GM19438 (cell line): ENCODE measurements around the gene SHROOM1.

Experiments used
- ATAC-seq: cut with Tn5 transposase; IDR thresholded peaks from one replicate; pipeline ENCODE4 v1.9.1; 2021; ENCODE audit warnings: low read depth; ENCODE audit not compliant: unreplicated experiment

Gene SHROOM1

DNA sequence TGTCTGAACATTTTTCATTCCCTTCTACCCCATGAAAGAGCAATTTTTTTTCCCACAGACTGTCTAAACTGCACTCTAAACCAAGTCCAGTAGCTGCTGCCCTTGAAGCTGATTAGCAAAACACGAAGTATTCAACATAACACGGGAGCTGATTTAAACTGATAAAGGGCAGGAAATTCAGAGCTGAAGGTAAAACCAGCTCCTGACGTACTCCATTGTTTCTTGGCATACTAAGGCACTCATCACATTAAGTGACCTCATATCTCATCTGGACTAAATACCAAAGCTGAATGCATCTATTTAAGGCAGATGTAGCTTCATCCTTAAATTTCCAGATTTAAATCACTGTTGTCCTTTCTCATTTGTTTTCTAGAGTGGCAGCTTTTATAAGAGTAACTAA lies 23.9 kb upstream of the SHROOM1 start:
- no peak for ATAC-seq

GRCh38 chr5:132853790-132854189 lies 23.3 kb upstream of the SHROOM1 start:
- no peak for ATAC-seq

- no peak for ATAC-seq
Measured at GRCh38 chr5:132853323-132853722, 22.9 kb upstream of the SHROOM1 start.

DNA sequence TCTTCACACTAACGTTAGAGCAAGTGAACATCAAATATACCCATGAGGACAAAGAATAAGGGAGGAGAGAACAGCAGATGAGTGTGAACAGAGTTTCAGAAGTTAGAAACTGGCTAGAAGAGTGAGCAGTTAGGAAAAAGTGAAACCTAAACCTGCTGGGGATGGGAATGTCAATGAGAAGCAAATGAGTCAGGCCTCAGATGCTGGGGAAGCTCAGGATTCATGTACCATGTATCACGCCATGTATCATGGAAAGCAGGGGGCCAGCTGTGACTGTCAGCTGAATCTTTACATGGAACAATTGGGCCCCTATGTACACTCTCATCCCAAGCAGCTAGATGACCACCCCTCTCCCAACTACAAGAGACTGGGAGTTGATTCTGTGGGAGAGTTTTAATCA lies 19.6 kb upstream of the SHROOM1 start:
- no peak for ATAC-seq

GRCh38 chr5:132849347-132849746 lies 18.9 kb upstream of the SHROOM1 start:
- ATAC-seq = no peak

DNA sequence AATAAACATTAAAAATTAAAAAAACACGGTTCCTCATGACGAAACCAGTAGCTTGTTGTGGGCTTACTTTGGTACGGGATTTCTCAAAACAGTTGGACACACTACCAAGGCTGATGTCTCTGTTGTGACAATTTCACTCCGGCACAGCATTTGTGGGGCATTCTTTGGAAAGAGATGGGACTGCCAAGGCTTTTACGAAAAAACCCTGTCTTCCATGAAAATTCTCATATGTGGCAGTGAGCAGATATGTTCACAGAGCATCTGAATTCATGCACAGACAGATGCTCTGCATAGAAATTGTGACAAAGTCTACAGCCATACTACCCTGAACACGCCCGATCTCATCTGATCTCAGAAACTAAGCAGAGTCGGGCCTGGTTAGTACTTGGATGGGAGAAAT lies 17.8 kb upstream of the SHROOM1 start:
- ATAC-seq = no peak

GRCh38 chr5:132841305-132841704 lies 10.9 kb upstream of the SHROOM1 start:
- ATAC-seq = no peak

GRCh38 chr5:132840896-132841295 lies 10.4 kb upstream of the SHROOM1 start:
- no peak for ATAC-seq

- ATAC-seq = no peak
Measured at GRCh38 chr5:132840313-132840712, 9.9 kb upstream of the SHROOM1 start.

DNA sequence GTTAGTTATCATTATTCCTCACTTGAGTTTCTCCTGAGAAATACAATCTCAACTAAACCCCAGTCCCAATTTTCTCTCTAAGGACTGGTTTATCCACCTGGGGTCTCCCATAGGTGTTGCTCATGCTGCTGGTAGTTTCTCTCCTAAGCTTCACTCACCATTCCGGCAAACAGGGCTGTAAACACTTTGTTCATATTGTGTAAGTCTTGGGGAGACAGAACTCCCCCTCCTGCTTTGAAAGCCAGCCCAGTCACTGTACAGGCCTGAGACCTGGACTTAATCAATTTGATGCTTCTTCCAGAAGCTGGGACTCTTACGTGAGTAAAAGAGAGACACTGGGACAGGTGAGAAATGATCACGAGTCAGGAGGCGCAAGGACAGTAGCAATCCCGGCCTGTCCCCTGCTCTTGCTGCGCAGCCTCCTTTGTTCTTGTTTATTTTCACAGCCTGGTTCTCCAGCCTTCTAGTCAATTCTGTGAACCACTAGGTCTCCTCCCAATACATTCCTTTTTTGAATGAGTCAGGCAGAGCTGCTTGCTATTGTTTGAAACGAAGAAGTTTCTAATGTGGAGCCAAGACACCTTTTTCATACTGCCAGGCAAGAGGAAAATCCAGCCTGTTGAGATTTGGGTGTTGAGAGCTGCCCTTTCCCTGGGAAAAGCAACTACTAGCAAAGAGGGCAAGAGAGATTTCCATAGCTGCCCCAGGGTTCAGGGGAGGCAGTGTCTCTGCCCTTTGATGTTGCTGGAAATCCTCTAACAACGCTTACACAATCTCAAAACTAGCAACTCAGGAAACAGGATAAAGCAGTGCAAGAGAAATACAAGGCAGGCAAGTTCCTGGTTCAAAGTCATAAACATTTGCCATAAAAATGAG lies 9.2 kb upstream of the SHROOM1 start:
- no peak for ATAC-seq

- ATAC-seq = no peak
Measured at GRCh38 chr5:132838516-132839282, 8.3 kb upstream of the SHROOM1 start.

- ATAC-seq = no peak
Measured at GRCh38 chr5:132837868-132838267, 7.4 kb upstream of the SHROOM1 start.

DNA sequence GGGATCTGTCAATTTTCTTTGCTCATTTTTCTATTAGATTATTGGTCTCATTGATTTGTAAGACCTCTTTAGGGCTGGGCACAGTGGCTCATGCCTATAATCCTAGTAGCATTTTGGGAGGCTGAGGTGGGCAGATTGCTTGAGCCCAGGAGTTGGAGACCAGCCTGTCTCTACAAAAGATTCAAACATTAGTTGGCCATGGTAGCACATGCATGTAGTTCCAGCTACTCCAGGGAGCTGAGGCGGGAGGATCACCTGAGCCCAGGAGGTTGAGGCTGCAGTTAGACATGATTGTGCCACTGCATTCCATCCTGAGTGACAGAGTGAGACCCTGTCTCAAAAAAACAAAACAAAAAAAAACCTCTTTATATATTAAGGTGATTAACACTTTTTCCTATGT lies 6.4 kb upstream of the SHROOM1 start:
- no peak for ATAC-seq

GRCh38 chr5:132834057-132834456 lies 3.6 kb upstream of the SHROOM1 start:
- ATAC-seq = no peak

GRCh38 chr5:132832612-132833011 lies 2.2 kb upstream of the SHROOM1 start:
- ATAC-seq = no peak

DNA sequence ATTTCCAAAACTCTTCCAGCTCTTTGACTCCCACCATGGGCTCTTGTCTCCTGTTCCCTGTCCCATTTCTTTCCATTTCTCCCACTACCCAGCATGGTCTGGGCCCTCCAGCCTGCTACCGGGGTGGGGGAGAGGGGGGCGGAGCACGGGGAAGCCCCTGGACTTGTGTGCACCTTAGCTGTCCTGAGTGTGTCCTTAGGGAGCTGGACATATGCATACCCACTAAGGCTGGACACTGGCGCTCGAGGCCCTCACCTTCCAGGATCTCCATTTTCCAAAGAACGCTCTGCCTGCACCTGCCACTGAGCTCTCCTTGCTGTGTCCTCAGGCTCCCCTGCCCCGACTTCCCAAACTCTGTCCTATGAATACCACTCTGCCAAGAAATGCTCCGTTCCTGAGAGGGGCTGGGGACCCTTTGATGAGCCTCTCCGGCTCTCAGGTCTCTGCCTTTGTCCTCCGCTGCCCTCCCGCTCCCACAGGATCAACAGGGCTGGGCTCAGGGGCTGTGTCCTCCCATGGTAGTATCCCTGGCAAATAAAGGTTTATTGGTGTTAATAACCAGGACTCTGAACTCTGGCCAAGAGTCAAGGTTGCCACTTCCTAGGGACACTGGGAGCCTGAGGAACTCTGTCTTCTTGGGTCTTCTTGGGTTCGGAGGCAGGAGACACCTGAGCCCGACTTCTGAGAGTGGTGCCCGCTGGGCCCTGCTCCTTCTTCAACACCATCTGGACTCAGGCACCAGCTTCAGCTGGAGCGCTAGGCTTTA lies 831 bp upstream of the SHROOM1 start:
- no peak for ATAC-seq

DNA sequence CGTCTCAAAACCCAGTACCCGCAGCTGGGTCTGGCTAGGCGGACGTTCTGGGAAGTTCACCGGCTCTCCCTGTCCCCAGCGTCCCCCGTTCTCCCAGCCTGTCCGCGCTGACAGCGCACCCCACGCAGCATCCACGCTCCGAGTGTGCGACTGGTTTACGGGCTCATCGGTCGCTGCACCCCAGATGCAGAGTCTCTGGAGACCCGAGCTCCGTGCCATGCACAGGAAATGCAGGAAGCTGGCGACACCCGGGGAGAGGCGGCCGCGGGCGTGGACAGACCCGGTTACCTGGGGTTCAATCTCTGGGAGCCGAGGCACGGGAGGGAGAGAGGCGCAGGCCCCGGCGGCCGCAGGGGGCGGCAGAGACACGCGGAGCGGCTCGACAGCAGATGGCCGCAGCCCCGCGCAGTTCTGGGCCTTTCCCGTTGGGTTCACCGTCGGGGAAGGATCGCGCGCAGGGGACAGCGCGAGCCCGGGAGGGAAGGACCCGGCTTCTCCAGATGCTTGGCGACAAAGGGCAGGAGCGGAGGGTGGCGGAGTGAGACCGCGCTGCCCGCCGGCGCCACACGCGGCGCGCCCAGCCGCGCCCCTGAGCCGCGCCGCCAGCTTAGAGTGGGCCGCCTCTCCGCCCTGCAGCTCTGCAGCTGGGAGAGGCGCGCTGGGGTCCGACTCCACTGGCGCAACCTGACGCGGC lies 558 bp downstream of the SHROOM1 start:
- peak; percentile 83 for ATAC-seq

- no peak for ATAC-seq
Measured at GRCh38 chr5:132828846-132829494, 1.5 kb downstream of the SHROOM1 start.

DNA sequence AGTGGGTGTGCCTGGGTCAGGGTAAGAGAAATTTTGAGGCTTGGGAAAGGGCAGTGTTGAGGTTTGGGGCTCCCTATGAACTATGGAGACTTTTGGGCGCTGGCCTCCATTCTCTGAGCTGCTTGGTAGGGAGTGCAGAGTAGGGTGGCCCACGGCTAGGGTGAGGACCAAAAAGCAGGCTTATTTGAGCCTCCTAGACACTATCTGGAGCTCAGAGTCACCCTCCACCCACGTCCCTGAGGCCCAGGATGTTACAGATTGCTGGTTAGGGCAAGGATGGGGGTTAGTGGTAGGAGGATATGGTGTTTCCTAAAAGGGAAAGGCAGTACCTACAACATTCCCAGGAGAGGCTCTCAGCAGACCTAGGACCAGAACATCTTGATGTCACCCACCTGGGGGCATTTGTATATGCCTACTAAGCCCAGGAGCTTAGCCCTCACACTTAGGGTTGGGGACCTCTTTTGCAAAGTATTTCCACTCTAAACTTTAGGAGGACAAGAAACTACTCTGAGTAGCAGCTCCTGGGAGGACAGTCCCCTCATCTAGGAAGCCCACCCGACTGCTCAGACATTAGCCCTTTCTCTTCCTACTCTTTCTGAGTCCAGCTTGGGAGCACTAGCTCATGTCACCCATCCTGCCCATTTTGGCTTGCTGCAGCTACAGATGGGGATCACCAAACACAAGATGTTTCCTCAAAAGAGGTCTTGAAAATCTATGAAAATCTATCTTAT lies 2.3 kb downstream of the SHROOM1 start:
- no peak for ATAC-seq
